ENCODE results near the gene MYCL. TPM values are rescaled to one million over a fixed set of nuclear protein-coding genes. Genes with fewer than 3 reads are reported as not detected.
A peak's percentile ranks its signal among the peaks of the same experiment; 100 is the strongest.

Gene MYCL
- total RNA-seq, 4 donors from 2014 or later: 62.7 to 131 (median 95.1) TPM

DNA sequence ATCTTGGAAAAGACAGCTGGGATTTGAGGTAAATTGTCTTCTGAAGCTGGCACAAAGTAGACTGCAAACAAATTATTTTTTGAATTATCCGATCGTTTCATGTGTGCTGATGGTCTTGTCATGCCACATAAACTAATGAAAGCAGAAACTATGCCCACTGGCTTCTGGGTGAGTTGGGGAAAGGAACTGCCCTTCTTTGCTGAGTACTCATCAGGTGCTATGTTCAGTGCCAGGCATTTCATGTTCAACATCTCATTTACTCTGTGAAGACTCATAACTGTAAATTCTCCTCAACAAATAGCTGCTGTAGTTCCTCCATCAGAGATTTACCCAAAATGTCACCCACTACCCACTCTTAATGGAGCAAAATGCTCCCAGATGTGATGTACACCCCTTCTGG, 19.6 kb downstream of the MYCL start:
- H3K9me3 ChIP-seq: no peaks in the 10 kb centered on the region
- DNase-seq (ENCODE audit: low spot score in 2 of 2): no peak
- peaks cover 33% of the 10 kb centered on the region for H3K4me1 ChIP-seq
- peak overlapping the region; percentile 96 for H3K4me3 ChIP-seq
- H3K27me3 ChIP-seq: no peaks in the 10 kb centered on the region
- H3K36me3 ChIP-seq: no peaks in the 10 kb centered on the region
- no peak overlapping the region for H3K27ac ChIP-seq
- TF ChIP-seq, protein P1, sequence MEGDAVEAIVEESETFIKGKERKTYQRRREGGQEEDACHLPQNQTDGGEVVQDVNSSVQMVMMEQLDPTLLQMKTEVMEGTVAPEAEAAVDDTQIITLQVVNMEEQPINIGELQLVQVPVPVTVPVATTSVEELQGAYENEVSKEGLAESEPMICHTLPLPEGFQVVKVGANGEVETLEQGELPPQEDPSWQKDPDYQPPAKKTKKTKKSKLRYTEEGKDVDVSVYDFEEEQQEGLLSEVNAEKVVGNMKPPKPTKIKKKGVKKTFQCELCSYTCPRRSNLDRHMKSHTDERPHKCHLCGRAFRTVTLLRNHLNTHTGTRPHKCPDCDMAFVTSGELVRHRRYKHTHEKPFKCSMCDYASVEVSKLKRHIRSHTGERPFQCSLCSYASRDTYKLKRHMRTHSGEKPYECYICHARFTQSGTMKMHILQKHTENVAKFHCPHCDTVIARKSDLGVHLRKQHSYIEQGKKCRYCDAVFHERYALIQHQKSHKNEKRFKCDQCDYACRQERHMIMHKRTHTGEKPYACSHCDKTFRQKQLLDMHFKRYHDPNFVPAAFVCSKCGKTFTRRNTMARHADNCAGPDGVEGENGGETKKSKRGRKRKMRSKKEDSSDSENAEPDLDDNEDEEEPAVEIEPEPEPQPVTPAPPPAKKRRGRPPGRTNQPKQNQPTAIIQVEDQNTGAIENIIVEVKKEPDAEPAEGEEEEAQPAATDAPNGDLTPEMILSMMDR (IDR thresholded peaks at IDR 0.05): no peak
- TF ChIP-seq POLR2A (IDR thresholded peaks at IDR 0.05) (no peak), POLR2AphosphoS5 (IDR thresholded peaks at IDR 0.05) (no peak), EP300 (IDR thresholded peaks at IDR 0.05) (no peak)
- 51% methylated on average over 2 of the region's 2 CpGs for WGBS

DNA sequence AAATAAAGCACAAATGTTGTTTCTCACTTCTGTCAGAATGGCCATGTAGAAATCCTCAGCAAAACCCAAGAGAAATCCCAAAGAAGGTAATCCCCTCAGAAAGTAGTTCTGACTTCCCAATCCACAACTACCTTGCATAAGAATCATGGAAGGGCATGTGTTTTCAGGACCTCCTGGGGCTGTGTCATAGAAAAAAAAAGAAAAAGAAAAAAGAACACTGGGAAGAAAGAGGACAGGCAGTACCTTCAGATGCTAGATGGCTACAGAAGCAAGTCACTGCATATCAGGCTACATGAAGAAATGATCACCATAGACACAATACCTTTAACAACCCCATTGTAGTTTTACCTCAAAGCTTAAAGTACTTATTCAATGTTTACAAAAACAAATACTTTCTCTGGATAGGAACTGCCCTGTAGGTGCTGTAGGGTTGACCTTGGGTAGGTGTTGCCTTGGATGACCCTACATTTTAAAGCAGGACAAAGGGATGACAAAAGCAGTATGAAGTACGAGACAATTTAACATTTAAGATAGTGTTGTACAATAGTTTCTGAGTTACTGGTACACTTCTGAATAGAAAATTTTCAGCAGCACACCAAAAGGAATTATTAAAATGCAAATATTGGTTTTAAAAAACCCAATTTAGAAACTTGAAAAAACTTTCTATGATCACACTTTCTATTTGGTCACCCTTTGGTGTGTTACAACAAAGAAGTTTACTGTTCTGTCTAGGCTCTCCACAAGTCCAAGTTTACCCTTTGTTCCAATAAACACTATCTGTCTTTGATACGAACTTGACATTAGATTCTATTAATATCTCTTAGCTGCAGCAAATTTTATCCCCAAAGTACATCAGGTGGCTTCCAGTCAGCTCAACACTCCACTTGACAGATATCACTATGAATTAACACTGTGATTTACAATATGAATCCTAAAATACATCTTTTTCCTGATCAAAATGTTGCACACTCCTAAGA, 23.4 kb downstream of the MYCL start:
- Histone ChIP-seq H3K4me1 (peaks cover 41% of the 10 kb centered on the region), H3K9me3 (no peaks in the 10 kb centered on the region), H3K27ac (no peak overlapping the region), H3K27me3 (no peaks in the 10 kb centered on the region), H3K36me3 (no peaks in the 10 kb centered on the region), H3K4me3 (no peak overlapping the region)
- 74% methylated on average over 2 of the region's 2 CpGs for WGBS
- TF ChIP-seq, protein P1 (IDR thresholded peaks at IDR 0.05): no peak
- no peak for TF ChIP-seq POLR2A (IDR thresholded peaks at IDR 0.05)
- no peak for TF ChIP-seq EP300 (IDR thresholded peaks at IDR 0.05)
- no peak for TF ChIP-seq POLR2AphosphoS5 (IDR thresholded peaks at IDR 0.05)
- no peak for DNase-seq (ENCODE audit: low spot score in 2 of 2)

DNA sequence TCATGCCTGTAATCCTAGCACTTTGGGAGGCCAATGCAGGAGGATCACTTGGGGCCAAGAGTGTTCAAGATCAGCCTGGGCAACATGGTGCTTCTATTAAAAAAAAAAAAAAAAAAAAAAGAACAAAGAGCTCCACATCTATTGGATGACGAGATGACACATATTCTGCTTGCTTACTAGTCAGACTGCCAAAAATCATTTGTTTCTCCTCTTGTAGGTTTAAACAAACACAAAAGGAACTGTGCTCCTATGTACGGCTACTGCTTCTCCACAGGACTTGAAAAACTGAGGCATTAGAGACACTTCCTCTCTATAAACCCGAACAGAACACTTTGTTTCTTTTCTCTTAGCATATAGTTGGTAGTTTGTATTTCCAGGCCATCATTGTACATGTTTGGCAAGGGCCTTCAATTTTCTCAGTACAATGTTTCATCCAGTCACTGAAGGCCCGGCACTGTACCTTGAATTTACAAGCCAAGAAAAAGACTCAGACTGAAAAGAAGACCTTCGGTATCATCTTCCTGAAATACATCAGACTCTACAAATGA, 24.4 kb downstream of the MYCL start:
- Histone ChIP-seq H3K36me3 (no peaks in the 10 kb centered on the region), H3K4me3 (no peak overlapping the region), H3K27ac (no peak overlapping the region), H3K4me1 (peaks cover 38% of the 10 kb centered on the region), H3K27me3 (no peaks in the 10 kb centered on the region), H3K9me3 (no peaks in the 10 kb centered on the region)
- no peak for DNase-seq (ENCODE audit: low spot score in 2 of 2)
- TF ChIP-seq POLR2A (IDR thresholded peaks at IDR 0.05) (no peak), POLR2AphosphoS5 (IDR thresholded peaks at IDR 0.05) (no peak), EP300 (IDR thresholded peaks at IDR 0.05) (no peak)
- TF ChIP-seq, protein P1 (IDR thresholded peaks at IDR 0.05): no peak
- WGBS: 60% methylated on average over 5 of the region's 5 CpGs

DNA sequence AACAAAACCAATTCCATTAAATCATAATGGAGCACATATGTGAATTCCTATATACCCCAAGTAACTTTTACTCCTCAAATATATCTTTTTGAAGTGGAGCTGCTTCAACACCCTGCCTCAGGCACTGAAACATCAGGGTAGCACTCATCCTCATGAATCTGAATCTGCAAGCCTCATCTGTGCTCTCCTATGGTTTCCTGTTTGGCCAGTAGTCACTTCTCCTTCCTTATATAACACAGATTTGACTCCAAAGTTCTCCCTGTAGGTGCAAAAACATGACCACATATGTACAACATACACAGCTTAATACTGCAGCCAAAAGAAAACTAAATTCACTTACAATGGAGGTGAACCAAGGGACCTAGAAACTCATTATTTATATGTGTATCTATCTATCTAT, 25.6 kb downstream of the MYCL start:
- H3K27me3 ChIP-seq: no peaks in the 10 kb centered on the region
- no peaks in the 10 kb centered on the region for H3K36me3 ChIP-seq
- no peak overlapping the region for H3K27ac ChIP-seq
- TF ChIP-seq, protein P1 (IDR thresholded peaks at IDR 0.05): no peak
- TF ChIP-seq EP300 (IDR thresholded peaks at IDR 0.05) (no peak), POLR2AphosphoS5 (IDR thresholded peaks at IDR 0.05) (no peak), POLR2A (IDR thresholded peaks at IDR 0.05) (no peak)
- no peaks in the 10 kb centered on the region for H3K9me3 ChIP-seq
- DNase-seq (ENCODE audit: low spot score in 2 of 2): no peak
- H3K4me1 ChIP-seq: peaks cover 33% of the 10 kb centered on the region
- H3K4me3 ChIP-seq: no peak overlapping the region

DNA sequence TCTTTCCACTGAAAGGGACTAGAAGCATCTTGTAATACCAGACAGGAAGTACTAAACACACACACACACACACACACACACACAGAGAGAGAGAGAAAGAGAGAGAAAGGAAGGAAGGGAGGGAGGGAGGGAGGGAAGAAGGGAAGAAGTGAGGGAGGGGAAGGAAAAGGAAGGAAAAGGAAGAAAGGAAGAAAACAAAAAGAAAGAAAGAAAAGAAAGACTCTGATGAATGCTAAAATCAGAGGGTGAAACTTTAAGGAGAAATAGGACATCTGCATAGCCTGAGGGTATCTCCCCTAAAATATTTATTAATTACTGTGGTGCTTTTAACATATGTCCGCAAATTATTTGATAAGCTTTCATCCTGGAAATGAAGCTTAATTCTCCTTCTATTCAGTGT, 29.0 kb downstream of the MYCL start:
- Histone ChIP-seq H3K9me3 (no peaks in the 10 kb centered on the region), H3K4me3 (no peak overlapping the region), H3K27me3 (no peaks in the 10 kb centered on the region), H3K36me3 (peaks cover 3% of the 10 kb centered on the region), H3K27ac (no peak overlapping the region), H3K4me1 (peaks cover 28% of the 10 kb centered on the region)
- TF ChIP-seq EP300 (IDR thresholded peaks at IDR 0.05) (no peak), POLR2AphosphoS5 (IDR thresholded peaks at IDR 0.05) (no peak), POLR2A (IDR thresholded peaks at IDR 0.05) (no peak)
- TF ChIP-seq, protein P1 (IDR thresholded peaks at IDR 0.05): no peak
- 100% methylated on average over 1 of the region's 1 CpG for WGBS
- no peak for DNase-seq (ENCODE audit: low spot score in 2 of 2)

Measured in suprapubic skin (tissue), 4 donors.